HG02938 (cell line): Measurements from ENCODE around the gene GFER.
"Not testable (repeated sequence)": the region's sequence is repeated elsewhere in the genome, so short reads cannot be mapped to it uniquely, and the experiment has no call there.

ENCODE experiments used
- ATAC-seq: cut with Tn5 transposase; IDR thresholded peaks from one replicate; pipeline ENCODE4 v1.9.1; 2021; ENCODE audit warnings: mild to moderate bottlenecking, moderate library complexity; ENCODE audit not compliant: unreplicated experiment

Gene GFER

DNA sequence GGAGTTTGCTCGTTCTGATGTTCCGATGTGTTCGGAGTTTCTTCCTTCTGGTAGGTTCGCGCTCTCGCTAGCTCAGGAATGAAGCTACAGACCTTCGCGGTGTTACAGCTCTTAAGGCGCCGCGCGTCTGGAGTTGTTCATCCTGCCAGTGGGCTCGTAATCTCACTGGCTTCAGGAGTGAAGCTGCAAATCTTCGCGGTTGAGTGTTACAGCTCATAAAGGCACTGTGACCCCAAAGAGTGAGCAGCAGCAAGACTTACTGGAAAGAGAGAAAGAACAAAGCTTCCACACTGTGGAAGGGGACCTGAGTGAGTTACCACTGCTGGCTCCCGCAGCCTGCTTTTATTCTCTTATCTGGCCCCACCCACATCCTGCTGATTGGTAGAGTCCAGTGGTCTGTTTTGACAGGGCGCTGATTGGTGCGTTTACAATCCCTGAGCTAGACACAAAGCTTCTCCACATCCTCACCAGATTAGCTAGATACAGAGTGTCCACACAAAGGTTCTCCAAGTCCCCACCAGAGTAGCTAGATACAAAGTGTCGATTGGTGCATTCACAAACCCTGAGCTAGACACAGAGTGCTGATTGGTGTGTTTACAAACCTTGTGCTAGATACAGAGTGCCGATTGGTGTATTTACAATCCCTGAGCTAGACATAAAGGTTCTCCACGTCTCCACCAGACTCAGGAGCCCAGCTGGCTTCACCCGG, 26.4 kb upstream of the GFER start:
- ATAC-seq, result not testable (repeated sequence)

DNA sequence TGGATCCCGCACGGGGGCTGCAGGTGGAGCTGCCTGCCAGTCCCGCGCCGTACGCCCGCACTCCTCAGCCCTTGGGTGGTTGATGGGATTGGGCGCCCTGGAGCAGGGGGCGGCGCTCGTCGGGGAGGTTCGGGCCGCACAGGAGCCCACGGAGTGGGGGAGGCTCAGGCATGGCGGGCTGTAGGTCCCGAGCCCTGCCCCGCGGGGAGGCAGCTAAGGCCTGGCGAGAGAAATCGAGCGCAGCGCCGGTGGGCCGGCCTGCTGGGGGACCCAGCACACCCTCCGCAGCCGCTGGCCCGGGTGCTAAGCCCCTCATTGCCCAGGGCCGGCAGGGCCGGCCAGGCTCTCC, 25.9 kb upstream of the GFER start:
- not testable (repeated sequence) for ATAC-seq

DNA sequence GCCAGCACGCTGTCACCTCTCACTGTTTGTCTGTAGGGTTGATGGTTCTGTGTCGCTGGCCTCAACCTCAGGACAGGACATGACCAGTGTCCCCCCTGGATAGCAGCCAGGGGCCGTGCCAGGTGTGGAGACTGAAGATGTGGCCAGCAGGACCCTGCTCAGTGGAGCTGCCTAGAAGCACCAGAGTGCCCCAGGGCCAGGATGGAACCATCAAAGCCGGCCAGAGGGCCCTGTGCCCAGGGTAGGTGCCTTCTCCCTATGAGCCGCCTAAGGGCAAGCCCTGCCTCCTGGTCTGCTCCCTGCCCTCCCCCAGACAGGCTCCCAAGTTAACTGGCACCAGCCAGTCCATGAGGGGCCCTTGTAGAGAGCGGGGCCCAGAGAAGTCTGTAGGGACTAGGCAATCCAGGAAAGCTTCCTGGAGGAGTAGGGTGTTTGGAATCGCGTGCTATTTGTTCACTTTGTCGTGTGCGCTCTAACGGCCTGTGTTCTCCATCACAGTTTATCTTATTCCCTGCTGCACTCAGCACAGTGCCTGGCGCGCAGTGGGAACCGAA, 25.2 kb upstream of the GFER start:
- no peak for ATAC-seq

DNA sequence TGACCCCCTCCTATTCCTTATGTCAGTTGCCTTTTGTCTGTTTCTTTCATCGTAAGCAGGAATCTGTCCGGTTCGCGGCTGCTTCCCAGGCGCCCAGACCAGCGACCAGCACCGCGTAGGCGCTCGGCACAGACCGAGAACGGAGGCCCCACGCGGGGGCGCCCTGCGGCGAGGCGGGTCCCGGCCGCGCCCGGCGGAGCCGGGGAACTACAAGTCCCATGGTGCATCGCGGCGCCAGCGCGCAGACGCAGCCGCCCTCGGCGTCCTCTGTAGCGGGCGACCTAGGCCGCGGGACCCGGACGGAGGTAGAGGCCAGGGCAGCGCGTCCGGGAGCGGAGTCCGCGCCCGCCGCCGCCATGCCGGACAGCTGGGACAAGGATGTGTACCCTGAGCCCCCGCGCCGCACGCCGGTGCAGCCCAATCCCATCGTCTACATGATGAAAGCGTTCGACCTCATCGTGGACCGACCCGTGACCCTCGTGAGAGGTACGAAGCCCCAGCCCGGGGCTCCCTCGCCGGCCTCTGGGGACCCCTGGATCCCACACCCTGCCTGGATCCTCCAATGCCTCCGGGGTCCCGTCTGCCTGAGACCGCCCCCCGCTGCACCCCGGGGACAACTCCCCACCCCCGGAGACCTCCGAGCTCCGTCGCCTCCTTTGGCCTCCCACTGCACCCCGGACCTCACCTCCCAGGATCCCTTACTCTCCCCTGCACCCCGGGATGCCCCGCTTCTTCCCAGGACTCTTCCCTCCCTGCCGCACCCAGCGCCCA, 24.5 kb upstream of the GFER start, which contains the start of gene NDUFB10:
TSS of gene NDUFB10 (plus strand) at position 270 of the 771 bp plus-strand sequence. CDS start at position 357, 87 bp downstream.
- peak; percentile 66 for ATAC-seq

DNA sequence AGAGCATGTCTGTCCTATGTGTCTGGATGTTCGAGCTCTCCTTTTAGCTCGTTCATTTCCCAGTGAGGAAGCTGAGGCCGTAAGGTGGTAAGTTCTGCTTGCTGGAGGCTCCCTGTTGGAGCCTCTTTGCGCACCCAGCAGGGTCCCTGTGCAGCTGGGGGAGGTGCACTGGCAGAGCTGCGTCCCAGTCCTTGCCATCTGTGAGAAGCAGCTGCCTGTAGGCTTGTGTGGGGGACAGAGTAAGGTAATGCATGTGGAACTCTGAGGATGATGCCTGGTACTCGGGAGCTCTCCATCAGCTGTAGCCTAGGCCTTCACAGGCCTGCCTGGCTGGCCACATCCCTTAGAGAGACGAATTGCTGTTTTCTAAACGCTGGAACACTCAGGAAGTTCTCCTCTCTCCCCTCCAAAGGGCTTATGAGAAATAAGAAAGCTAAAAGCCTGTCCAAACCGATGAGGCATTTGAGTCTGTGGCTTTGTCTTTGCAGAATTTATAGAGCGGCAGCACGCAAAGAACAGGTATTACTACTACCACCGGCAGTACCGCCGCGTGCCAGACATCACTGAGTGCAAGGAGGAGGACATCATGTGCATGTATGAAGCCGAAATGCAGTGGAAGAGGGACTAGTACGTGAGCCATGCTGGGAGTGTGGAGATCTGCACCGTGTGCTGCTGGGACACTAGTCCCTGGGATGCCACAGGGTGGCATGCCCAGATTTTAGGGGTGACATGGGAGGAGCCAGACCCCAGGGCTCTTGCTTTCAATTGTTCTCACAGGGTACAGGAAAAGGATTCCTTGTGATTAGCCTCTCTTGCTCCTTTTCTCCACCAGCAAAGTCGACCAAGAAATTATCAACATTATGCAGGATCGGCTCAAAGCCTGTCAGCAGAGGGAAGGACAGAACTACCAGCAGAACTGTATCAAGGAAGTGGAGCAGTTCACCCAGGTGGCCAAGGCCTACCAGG, 23.0 kb upstream of the GFER start:
- no peak for ATAC-seq

DNA sequence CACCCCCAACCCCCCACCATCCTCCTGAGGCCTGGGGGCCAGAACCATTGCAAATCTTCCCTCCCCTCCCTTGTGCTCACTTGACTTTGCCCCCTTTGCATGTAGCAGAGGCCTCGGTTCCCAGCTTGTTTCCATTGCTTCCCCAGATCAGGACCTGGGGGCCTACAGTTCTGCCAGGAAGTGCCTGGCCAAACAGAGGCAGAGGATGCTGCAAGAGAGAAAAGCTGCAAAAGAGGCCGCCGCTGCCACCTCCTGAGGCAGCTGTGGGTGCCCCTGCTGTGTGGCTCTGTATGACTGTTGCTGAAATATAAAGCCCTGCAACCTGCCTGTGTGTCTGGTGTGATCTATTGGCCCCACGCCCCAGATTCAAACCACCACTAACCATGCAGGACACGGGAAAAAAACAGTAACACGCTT, 22.3 kb upstream of the GFER start:
- ATAC-seq, result no peak

DNA sequence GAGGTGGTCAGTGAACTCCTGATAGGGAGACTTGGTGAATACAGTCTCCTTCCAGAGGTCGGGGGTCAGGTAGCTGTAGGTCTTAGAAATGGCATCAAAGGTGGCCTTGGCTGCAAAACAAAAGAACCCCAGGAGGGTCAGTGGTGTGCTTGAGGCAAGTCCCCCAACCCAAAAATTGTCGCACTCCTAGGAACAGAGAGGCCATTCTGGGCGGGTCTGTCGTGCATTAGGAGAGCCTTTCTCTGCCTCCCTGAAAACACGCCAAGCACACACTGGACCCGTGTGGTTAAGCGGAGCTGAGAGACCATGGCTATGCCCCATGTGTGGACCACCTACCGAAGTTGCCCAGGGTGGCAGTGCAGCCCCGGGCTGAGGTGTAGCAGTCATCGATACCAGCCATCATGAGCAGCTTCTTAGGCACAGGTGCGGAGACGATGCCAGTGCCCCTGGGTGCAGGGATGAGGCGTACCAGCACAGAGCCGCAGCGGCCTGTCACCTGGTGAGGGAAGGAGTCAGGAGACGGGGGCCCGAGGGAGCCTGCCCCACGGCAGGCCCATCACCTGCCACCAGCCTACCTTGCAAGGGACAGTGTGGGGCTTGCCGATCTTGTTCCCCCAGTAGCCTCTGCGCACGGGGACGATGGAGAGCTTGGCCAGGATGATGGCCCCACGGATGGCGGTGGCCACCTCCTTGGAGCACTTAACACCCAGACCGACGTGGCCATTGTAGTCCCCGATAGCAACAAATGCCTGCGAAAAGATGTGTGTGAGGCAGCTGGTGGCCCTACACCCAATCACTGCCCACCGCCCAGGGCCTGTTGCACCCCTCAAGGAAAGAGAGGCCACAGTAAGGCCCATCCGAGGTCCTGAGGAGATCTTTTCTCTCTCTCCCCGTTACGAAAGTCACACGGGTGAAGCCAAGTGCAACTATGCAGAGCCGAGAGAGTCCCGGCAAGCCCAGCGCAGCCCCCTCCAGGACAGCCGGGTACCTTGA, 21.5 kb upstream of the GFER start:
- not testable (repeated sequence) for ATAC-seq

DNA sequence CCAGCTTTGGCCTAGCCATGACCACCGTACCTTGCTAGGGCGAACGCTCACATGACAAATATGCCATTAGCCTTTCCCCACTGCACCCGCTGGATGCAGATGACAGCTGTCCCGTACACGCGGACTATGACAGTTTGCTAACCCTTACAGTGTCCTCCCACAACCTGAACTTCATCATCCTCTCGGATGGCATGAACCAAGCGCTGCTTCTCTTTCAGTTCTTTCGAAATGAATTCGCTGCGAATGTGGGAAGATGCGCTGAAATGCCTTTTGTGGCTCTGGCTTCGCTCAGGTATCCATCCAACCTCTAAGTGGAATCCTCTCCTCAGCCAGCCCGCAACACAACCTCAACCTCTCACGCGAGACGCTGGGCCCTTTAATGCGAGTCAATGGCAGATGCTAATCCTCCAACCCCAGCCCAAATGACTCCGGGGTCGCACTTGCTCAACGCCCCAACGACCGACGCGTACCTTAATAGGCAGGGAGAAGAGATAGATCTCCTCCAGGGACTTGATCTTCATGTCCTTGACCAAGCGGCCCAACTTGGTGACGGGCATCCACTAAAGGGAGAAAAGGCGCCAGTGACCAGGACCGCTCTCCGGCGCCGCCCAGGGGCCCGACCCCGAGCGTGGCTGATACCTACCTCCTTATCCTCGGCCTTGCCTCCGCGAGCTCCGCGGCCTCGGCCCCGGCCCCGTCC, 20.0 kb upstream of the GFER start:
- ATAC-seq, result no peak

DNA sequence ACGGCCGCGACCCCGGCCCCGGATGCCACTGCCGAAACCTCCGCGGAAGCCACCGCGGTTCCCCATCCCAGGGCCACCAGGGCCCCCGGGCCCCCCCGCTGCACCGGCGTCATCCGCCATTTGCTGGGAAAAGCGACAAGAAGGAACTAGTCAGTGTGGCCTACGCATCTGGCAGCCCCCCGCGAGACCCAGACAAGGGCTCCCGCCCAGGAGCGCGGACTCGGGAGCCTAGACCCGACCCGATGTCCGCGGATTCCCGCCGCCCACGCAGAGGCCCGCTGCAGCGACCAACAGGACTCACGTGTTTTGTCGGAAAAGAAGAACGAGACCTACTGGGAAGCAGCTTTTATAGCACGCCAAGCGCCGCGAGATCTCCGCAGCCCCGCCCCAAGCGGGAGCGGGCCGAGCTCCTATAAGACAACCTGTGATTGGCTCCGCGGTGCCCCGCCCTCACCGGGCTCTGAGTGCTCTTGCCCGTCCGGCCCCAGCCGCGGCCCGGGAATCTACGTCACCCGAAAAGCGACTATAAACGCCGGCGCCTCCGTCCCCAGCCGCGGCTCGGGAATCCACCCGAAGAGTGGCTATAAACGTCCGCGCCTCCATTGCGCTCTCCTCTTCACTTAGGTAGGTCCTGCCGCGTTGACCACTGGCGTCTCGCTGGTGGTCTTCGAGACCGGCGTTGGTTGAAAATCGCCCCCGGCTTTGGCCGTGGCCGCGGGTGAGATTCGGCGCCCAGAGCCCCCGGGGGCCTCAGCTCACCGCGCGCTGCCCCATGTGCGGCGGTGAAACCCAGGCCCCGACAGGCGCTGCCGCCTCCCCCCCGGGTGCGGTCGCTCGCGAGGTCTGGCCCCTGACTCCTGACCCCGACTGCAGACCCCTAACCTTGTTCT, 19.2 kb upstream of the GFER start, which contains the start of gene RPS2:
TSS of gene RPS2 (minus strand) at position 321 of the 890 bp plus-strand sequence. CDS start at position 120, 201 bp downstream.
- peak; percentile 83 for ATAC-seq

DNA sequence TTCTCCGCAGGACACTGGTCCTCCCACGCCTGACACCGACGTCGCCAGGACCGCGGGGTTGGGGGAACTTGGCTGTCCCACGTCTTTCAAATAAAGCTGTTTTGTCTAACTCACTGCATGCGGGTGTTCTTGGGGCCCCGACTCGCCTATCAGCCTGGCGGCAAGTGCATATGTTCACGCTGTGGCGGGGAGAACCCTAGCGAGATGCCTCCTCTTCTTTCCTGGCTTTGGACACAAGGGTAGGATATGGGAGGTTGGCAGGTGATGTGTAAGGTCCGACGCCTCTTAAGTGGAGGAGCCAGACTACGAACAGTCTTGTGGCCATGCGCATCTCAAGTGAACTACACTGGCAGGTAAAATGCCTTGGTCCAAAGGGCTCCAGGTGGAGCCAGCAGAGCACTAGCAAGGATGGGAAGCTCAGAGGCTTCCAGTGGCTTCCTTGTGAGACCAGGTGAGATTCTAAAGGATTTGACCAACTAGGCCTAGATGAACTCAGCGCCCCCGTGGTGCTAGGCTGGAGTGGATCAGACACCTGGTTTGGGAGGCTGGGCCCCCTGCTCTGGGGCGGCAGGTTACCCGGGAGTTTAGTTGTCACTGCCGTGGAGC, 18.5 kb upstream of the GFER start:
- no peak for ATAC-seq

DNA sequence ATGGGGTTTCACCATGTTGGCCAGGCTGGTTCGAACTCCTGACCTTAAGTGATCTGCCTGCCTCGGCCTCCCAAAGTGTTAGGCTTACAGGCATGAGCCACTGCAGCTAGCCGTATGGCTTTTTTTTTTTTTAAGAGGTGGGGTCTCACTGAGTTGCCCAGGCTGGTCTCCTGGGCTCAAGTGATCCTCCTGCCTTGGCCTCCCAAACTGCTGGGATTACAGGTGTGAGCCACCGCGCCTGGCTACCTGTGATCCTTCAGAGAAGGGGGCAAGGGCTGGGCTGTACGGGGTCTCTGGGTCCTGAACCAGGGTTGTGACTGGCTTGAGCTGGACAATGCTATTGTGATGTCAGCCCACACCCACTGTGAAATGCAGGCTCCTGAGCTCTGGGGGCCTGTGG, 17.5 kb upstream of the GFER start, which contains the start of gene RNF151:
TSS of gene RNF151 (plus strand) at position 397 of the 400 bp plus-strand sequence. CDS start 26 bp downstream, outside the sequence.
- ATAC-seq, result no peak

DNA sequence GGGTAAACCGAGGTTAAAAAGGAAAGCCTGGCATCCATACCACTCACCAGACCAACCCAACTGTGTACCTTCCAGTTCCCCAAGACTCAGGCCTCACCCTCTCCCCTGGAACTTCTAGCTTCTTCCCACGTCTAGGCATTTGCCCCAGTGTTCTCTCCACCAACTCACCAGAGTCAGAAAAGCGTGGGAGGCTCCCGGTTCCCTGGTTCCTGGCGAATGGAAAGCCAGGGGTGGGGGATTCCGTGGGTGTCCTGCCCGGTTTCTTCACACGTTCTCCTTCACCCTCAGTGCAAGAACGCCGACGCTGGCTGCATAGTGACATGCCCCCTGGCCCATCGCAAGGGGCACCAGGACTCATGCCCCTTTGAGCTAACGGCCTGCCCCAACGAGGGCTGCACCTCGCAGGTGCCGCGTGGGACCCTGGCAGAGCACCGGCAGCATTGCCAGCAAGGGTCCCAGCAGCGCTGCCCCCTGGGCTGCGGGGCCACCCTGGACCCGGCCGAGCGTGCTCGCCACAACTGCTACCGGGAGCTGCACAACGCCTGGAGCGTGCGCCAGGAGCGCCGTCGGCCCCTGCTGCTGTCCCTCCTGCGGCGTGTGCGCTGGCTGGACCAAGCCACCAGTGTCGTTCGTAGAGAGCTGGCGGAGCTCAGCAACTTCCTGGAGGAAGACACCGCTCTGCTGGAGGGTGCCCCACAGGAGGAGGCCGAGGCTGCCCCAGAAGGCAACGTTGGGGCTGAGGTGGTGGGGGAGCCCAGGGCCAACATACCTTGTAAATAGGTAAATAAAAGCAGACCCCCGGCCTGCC, 15.6 kb upstream of the GFER start:
- ATAC-seq, result no peak

DNA sequence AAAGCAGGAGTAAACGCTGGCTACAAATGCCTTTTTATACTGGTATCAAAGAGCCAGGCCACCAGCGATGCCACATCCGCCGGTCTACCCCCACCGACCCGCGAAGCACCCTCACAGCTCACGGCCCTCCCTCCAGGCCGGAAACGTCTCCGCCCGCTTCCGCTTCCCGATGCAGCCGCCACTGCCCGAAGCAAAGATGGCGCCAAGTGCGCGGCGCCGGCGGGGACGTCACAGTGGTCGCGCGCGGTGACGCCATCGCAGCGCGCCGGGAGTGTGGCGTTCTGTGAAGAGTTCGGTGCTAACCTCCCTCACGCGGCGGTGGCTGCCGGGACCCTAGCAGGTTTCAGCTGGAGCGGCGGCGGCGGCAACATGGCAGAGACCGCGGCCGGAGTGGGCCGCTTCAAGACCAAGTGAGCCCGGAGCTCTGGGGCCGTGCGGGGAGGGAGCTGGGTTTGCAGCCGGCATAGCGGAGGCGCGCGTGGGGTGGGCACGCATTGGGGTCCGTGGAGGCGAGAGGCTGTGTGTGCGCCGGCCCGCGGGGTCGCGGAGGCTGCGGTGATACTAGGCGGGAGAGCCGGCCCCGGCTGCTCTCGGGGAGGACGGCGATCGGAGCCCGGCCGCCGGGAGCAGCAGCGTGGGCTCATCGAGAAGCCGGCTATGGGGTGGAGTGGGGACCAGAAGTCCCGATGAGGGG, 12.1 kb upstream of the GFER start, which contains the start of gene TBL3:
TSS of gene TBL3 (plus strand) at position 258 of the 694 bp plus-strand sequence. CDS start at position 370, 112 bp downstream.
- peak; percentile 72 for ATAC-seq

DNA sequence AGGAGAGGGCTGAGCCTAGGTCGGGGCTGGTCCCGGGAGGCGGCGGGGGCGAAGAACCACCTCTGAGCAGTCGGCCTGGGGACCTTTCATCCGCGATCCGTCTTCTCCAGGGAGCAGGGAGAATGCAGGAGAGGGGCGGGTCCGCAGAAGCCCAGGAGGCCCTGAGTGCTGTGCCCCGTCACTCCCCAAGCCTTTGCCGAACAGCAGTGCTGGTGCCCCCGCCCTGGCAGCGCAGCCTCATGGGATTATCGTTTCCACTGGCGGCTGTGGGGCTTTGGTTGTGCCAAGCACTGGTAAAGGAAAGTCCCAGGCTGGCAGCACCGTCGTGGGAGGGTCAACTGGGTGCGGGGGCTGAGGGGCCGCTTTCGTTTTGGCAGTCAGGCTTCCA, 11.5 kb upstream of the GFER start:
- no peak for ATAC-seq

DNA sequence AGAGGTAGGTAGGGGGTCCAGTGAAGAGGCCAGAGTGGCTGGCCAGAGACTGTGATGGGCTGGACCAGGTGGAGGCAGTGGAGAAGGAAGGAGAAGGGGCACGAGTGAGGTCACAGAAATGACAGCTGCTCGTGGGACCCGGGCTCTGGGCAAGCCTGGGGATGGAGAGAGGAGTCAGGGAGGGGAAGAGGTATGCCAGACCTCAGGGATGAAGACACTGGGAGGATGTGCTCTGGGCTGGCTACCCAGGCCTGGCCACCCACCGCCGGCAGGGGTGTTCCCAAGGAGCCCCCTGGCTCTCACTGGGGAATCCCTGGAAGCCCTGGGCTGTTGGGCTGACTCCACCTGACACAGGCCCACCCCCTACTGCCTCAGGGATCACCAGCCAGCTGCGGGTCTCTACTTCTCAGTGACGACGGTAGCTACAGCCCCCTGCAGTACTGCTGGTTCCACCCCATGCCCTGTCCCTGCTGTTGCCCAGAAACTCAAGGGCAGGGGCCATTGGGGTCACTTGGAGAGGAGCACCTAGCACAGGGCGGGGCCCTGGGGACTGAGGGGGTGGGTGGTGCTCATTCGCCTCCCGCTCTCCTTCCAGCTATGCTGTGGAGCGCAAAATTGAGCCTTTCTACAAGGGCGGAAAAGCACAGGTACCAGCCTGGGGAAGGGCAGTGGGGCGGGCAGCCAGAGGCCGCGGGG, 10.4 kb upstream of the GFER start:
- ATAC-seq, result no peak
